Measurements from ENCODE around the gene FKBP1B.

DNA sequence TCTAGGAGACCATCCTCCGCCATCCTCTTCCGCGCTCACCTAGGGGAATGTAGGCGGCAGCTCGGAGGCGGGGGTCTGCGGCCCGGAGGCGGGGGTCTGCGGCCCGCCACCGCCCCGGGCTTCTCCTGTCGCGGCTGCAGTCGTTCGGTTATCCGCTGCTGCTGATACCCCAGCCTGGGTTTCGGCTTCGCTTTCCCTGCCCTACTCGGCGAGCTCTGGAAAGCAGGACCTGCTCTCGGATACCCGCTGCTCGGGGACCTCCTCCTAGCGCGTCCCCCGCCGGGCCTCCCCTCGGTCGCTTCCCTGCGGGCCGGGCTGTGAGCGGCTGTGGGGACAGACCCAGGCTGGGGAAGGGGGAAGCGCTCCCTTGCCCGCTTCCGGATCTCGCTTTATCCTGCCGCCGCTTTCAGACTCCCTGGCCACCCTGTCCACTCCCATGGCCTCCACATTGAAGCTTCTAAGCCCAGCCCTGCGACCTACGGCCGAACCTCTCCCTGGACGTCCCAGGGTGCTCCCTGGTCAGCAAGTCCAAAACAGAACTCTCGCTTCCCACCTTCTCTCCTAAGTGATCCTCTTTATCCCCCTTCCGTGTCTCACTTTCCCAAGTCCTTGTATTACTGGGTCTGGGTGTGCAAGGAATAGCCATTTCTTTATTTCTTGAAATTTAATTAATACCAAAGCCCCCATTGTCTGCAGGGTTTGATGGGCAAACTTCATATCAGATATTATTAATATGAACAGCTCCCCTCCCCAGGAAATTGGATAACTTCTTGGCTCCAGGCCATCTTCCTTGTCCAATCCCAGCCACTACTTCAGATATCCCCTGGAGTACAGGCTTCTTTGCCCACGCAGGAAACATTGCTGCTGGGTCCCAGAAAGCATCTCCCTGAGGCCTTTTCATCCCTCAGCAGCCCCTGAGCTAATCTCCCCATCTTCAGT, 769 bp downstream of the FKBP1B start:
- TF ChIP-seq, protein P1, sequence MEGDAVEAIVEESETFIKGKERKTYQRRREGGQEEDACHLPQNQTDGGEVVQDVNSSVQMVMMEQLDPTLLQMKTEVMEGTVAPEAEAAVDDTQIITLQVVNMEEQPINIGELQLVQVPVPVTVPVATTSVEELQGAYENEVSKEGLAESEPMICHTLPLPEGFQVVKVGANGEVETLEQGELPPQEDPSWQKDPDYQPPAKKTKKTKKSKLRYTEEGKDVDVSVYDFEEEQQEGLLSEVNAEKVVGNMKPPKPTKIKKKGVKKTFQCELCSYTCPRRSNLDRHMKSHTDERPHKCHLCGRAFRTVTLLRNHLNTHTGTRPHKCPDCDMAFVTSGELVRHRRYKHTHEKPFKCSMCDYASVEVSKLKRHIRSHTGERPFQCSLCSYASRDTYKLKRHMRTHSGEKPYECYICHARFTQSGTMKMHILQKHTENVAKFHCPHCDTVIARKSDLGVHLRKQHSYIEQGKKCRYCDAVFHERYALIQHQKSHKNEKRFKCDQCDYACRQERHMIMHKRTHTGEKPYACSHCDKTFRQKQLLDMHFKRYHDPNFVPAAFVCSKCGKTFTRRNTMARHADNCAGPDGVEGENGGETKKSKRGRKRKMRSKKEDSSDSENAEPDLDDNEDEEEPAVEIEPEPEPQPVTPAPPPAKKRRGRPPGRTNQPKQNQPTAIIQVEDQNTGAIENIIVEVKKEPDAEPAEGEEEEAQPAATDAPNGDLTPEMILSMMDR (IDR thresholded peaks at IDR 0.05 in 8 of 11, conservative IDR thresholded peaks at IDR 0.05 in 3 of 11): no peak
- TF ChIP-seq POLR2A (IDR thresholded peaks at IDR 0.05): no peak

All from spleen (tissue), 7 donors.